CD4-positive, alpha-beta memory T cell (primary cell): Measurements from ENCODE around the gene ADGRE1. TPM values are rescaled to one million over a fixed set of nuclear protein-coding genes. Genes with fewer than 3 reads are reported as not detected.

Experiments used
- CTCF ChIA-PET: fragments of 350-600 bp; sonication (Branson Sonifier 250); formaldehyde crosslinking; loops from one replicate; lab custom pipeline; 2021; ENCODE audit warnings: inconsistent platforms; ENCODE audit not compliant: partially characterized antibody; lab: Charles Lee
- POLR2A ChIA-PET: fragments of 350-600 bp; sonication (Branson Sonifier 250); formaldehyde crosslinking; loops from one replicate; lab custom pipeline; 2021; ENCODE audit not compliant: partially characterized antibody; lab: Charles Lee
- DNase-seq, 5 donors: peaks; one replicate each; pipeline versions ENCODE4 v3.0.0 to v3.0.0-alpha.2; 2020 to 2022; ENCODE audit warnings: mixed read lengths in 1 of 5
- H3K27ac ChIP-seq: one replicate; pipeline ENCODE4 v1.7.0; 2013; ENCODE audit warnings: low read depth, low read length
- H3K27me3 ChIP-seq: 2 replicates; pipeline ENCODE4 v1.7.0; 2013; ENCODE audit warnings: mild to moderate bottlenecking, low read length, moderate library complexity; ENCODE audit not compliant: insufficient read depth
- H3K36me3 ChIP-seq: 2 replicates; pipeline ENCODE4 v1.7.0; 2013; ENCODE audit warnings: mild to moderate bottlenecking, low read length, moderate library complexity; ENCODE audit not compliant: insufficient read depth
- H3K4me1 ChIP-seq: 2 replicates; pipeline ENCODE4 v1.7.0; 2013; ENCODE audit warnings: mild to moderate bottlenecking, low read length, moderate library complexity; ENCODE audit not compliant: insufficient read depth
- H3K4me3 ChIP-seq, 2 donors: one replicate each; pipeline ENCODE4 v1.7.0; 2013; ENCODE audit warnings: low read length in 2 of 2, mild to moderate bottlenecking in 1 of 2
- H3K9me3 ChIP-seq, 2 donors: one replicate each; pipeline ENCODE4 v1.7.0; 2013; ENCODE audit warnings: low read length in 2 of 2, control low read depth in 1 of 2; ENCODE audit not compliant: control insufficient read depth in 1 of 2
- H3K27ac Mint-ChIP-seq, 7 donors: one replicate each; pipeline ENCODE4 v1.8.0; 2020 to 2021; ENCODE audit warnings: mixed read lengths in 7 of 7, mild to moderate bottlenecking in 6 of 7, inconsistent platforms in 3 of 7, moderate library complexity in 3 of 7
- H3K27me3 Mint-ChIP-seq, 2 donors: one replicate each; pipeline ENCODE4 v1.8.0; 2020 to 2021; ENCODE audit warnings: mixed read lengths in 2 of 2
- H3K36me3 Mint-ChIP-seq, 2 donors: one replicate each; pipeline ENCODE4 v1.8.0; 2020 to 2021; ENCODE audit warnings: mixed read lengths in 2 of 2, inconsistent platforms in 1 of 2, mild to moderate bottlenecking in 1 of 2
- H3K4me1 Mint-ChIP-seq, 4 donors: one replicate each; pipeline ENCODE4 v1.8.0; 2020 to 2021; ENCODE audit warnings: mixed read lengths in 4 of 4, mild to moderate bottlenecking in 1 of 4
- H3K4me3 Mint-ChIP-seq, 8 donors: one replicate each; pipeline ENCODE4 v1.8.0; 2020 to 2021; ENCODE audit warnings: mixed read lengths in 8 of 8, mild to moderate bottlenecking in 7 of 8, moderate library complexity in 6 of 8, inconsistent platforms in 3 of 8
- H3K9me3 Mint-ChIP-seq, 8 donors: one replicate each; pipeline ENCODE4 v1.8.0; 2020 to 2021; ENCODE audit warnings: mixed read lengths in 8 of 8, mild to moderate bottlenecking in 5 of 8, inconsistent platforms in 3 of 8, moderate library complexity in 1 of 8
- intact Hi-C: fragments of 100-400 bp; cut with micrococcal nuclease; formaldehyde crosslinking; loops from one replicate; pipeline ENCODE4 v1.15.1; 2023
- polyA plus RNA-seq, 2 donors: library from polyadenylated mRNA; unstranded; fragments of 300-500 nt; fragmentation: Illumina TruSeq; gene quantifications; one replicate each; pipeline ENCODE4 v1.2.3, GENCODE V29; 2021
- total RNA-seq, 2 experiments: library from RNA; stranded (reverse); gene quantifications; one replicate each; pipeline ENCODE4 v1.2.3, GENCODE V29; 2021

The ADGRE1 gene
- total and polyA plus RNA-seq, 4 experiments from 2014 or later: 2.9 to 10.6 (median 9.3) TPM

GRCh38 chr19:6851359-6851758 is 36.0 kb upstream of the ADGRE1 start:
- no peak overlapping the region for H3K27ac ChIP-seq
- no peak for DNase-seq
- no peaks in the 10 kb centered on the region for H3K9me3 ChIP-seq
- Mint-ChIP-seq H3K4me3 (no peak overlapping the region), H3K36me3 (peaks cover 54 to 60% of the 10 kb centered on the region in 2 donors), H3K27ac (peak overlapping the region in 3 of 7 donors; percentile 11 to 42 (median 35)), H3K27me3 (no peaks in the 10 kb centered on the region), H3K4me1 (peaks cover 0 to 7% (median 0%) of the 10 kb centered on the region in 4 donors), H3K9me3 (no peaks in the 10 kb centered on the region)
- no peaks in the 10 kb centered on the region for H3K4me1 ChIP-seq
- POLR2A ChIA-PET: interaction anchor here (0.5 to 2.0 kb wide), 2 partner anchors 12 to 282 kb away, joined by 3 to 4 read pairs; no protein-coding TSS in a partner anchor
- CTCF ChIA-PET: interaction anchor here (1.2 to 1.5 kb wide), 2 partner anchors 11 to 13 kb away, joined by 3 to 7 read pairs; no protein-coding TSS in a partner anchor
- intact Hi-C loops: no loop called here
- no peaks in the 10 kb centered on the region for H3K27me3 ChIP-seq
- H3K4me3 ChIP-seq: no peak overlapping the region
- peaks cover 59% of the 10 kb centered on the region for H3K36me3 ChIP-seq

GRCh38 chr19:6852001-6852400 is 35.4 kb upstream of the ADGRE1 start:
- Histone ChIP-seq H3K27me3 (no peaks in the 10 kb centered on the region), H3K36me3 (peaks cover 59% of the 10 kb centered on the region), H3K9me3 (no peaks in the 10 kb centered on the region), H3K27ac (no peak overlapping the region), H3K4me3 (no peak overlapping the region), H3K4me1 (no peaks in the 10 kb centered on the region)
- DNase-seq: no peak
- Mint-ChIP-seq H3K27ac (no peak overlapping the region), H3K4me3 (no peak overlapping the region), H3K36me3 (peaks cover 59 to 63% of the 10 kb centered on the region in 2 donors), H3K27me3 (no peaks in the 10 kb centered on the region), H3K4me1 (peaks cover 0 to 7% (median 3%) of the 10 kb centered on the region in 4 donors), H3K9me3 (no peaks in the 10 kb centered on the region)
- ChIA-PET POLR2A (interaction anchor here (2.0 kb wide), 1 partner anchor 11 kb away, joined by 4 read pairs; no protein-coding TSS in a partner anchor), CTCF (interaction anchor here (0.9 to 1.5 kb wide), 3 partner anchors 10 to 220 kb away, joined by 3 to 7 read pairs (median 3); no protein-coding TSS in a partner anchor)
- intact Hi-C loops: no loop called here

GRCh38 chr19:6853868-6854267 is 33.5 kb upstream of the ADGRE1 start:
- H3K4me1 Mint-ChIP-seq: peaks cover 0 to 5% (median 3%) of the 10 kb centered on the region in 4 donors
- H3K36me3 ChIP-seq: peaks cover 50% of the 10 kb centered on the region
- peak overlapping the region in 5 of 7 donors; percentile 64 to 76 (median 70) for H3K27ac Mint-ChIP-seq
- no peaks in the 10 kb centered on the region for H3K27me3 Mint-ChIP-seq
- no peak overlapping the region for H3K27ac ChIP-seq
- CTCF ChIA-PET: interaction anchor here (1.0 kb wide), 1 partner anchor 10 kb away, joined by 3 read pairs; no protein-coding TSS in a partner anchor
- peak in 1 of 5 donors; percentile 42 for DNase-seq
- POLR2A ChIA-PET: interaction anchor here (0.9 kb wide), 1 partner anchor 89 kb away, joined by 4 read pairs; no protein-coding TSS in a partner anchor
- H3K36me3 Mint-ChIP-seq: peaks cover 58 to 61% of the 10 kb centered on the region in 2 donors
- H3K4me3 ChIP-seq: no peak overlapping the region
- no peaks in the 10 kb centered on the region for H3K9me3 Mint-ChIP-seq
- intact Hi-C loops: no loop called here
- H3K9me3 ChIP-seq: no peaks in the 10 kb centered on the region
- H3K27me3 ChIP-seq: no peaks in the 10 kb centered on the region
- no peaks in the 10 kb centered on the region for H3K4me1 ChIP-seq
- no peak overlapping the region for H3K4me3 Mint-ChIP-seq

- Histone ChIP-seq H3K27me3 (no peaks in the 10 kb centered on the region), H3K4me1 (no peaks in the 10 kb centered on the region), H3K36me3 (peaks cover 41% of the 10 kb centered on the region), H3K27ac (no peak overlapping the region), H3K4me3 (no peak overlapping the region), H3K9me3 (no peaks in the 10 kb centered on the region)
- H3K9me3 Mint-ChIP-seq: no peaks in the 10 kb centered on the region
- ChIA-PET CTCF (no interaction called here), POLR2A (no interaction called here)
- intact Hi-C loops: no loop called here
- H3K4me1 Mint-ChIP-seq: peaks cover 0 to 5% (median 3%) of the 10 kb centered on the region in 4 donors
- H3K36me3 Mint-ChIP-seq: peaks cover 52 to 55% of the 10 kb centered on the region in 2 donors
- DNase-seq: no peak
- H3K27ac Mint-ChIP-seq: peak overlapping the region in 2 of 7 donors; percentile 4 to 37
- H3K27me3 Mint-ChIP-seq: no peaks in the 10 kb centered on the region
- H3K4me3 Mint-ChIP-seq: no peak overlapping the region
These were observed 32.6 kb upstream of the ADGRE1 start for GRCh38 chr19:6854758-6855157.

DNA sequence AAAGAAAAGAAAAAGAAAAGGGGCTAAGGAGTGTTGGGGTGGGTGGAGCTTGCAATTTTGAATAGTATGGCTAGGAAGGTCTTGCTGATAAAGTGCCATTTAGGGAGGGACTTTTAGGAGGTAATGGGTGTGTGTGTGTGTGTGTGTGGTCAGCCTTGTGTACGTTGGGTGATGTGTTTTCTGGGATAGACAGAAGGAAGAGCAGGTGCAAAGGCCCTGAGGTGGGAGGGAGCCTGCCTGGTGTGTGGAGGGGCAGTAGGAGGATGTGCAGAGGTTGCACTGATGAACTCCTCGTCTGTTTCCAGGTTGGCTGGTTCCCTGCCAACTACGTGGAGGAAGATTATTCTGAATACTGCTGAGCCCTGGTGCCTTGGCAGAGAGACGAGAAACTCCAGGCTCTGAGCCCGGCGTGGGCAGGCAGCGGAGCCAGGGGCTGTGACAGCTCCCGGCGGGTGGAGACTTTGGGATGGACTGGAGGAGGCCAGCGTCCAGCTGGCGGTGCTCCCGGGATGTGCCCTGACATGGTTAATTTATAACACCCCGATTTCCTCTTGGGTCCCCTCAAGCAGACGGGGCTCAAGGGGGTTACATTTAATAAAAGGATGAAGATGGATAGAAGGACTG is 30.5 kb upstream of the ADGRE1 start:
- no peak overlapping the region for H3K4me3 ChIP-seq
- peaks cover 38 to 41% of the 10 kb centered on the region in 2 donors for H3K36me3 Mint-ChIP-seq
- H3K27ac ChIP-seq: no peak overlapping the region
- H3K27ac Mint-ChIP-seq: peak overlapping the region in 2 of 7 donors; percentile 63 to 88
- H3K9me3 ChIP-seq: no peaks in the 10 kb centered on the region
- no peaks in the 10 kb centered on the region for H3K4me1 ChIP-seq
- no peak overlapping the region for H3K4me3 Mint-ChIP-seq
- peaks cover 0 to 2% (median 0%) of the 10 kb centered on the region in 8 donors for H3K9me3 Mint-ChIP-seq
- no peaks in the 10 kb centered on the region for H3K27me3 Mint-ChIP-seq
- ChIA-PET POLR2A (interaction anchor here (1.2 to 1.5 kb wide), 2 partner anchors 84 to 113 kb away, joined by 3 to 4 read pairs; partner anchors contain the start of gene VAV1), CTCF (interaction anchor here (1.4 kb wide), 1 partner anchor 119 kb away, joined by 3 read pairs; the partner anchor contains the start of gene GPR108)
- H3K36me3 ChIP-seq: peaks cover 33% of the 10 kb centered on the region
- H3K4me1 Mint-ChIP-seq: peaks cover 3 to 10% (median 6%) of the 10 kb centered on the region in 4 donors
- intact Hi-C loops: no loop called here
- no peak for DNase-seq
- H3K27me3 ChIP-seq: no peaks in the 10 kb centered on the region

GRCh38 chr19:6861683-6862286 is 25.6 kb upstream of the ADGRE1 start:
- Mint-ChIP-seq H3K4me1 (peaks cover 11 to 23% (median 16%) of the 10 kb centered on the region in 4 donors), H3K27me3 (no peaks in the 10 kb centered on the region), H3K27ac (peak overlapping the region; percentile 76 to 97 (median 84)), H3K4me3 (peak overlapping the region in 3 of 8 donors; percentile 2 to 57 (median 10)), H3K36me3 (peaks cover 7 to 13% of the 10 kb centered on the region in 2 donors), H3K9me3 (peaks cover 0 to 4% (median 0%) of the 10 kb centered on the region in 8 donors)
- Histone ChIP-seq H3K36me3 (no peaks in the 10 kb centered on the region), H3K27me3 (no peaks in the 10 kb centered on the region), H3K27ac (no peak overlapping the region), H3K4me1 (peaks cover 11% of the 10 kb centered on the region), H3K9me3 (no peaks in the 10 kb centered on the region), H3K4me3 (no peak overlapping the region)
- CTCF ChIA-PET: interaction anchor here (0.7 to 9.0 kb wide), 15 partner anchors 10 to 437 kb away, joined by 3 to 184 read pairs (median 7); partner anchors contain the start of genes GPR108 and KHSRP
- POLR2A ChIA-PET: interaction anchor here (0.7 to 6.4 kb wide), 8 partner anchors 29 to 345 kb away, joined by 3 to 130 read pairs (median 8); partner anchors contain the start of genes GPR108, SH2D3A, TRIP10 and VAV1
- DNase-seq: no peak
- intact Hi-C loops: loop anchor here (1.0 to 5.0 kb wide), 6 partner anchors 61 to 479 kb away; partner anchors contain the start of genes SH2D3A and TNFSF9
